GM19035 (cell line): ENCODE results near the gene WDR3.
A peak's percentile ranks its signal among the peaks of the same experiment; 100 is the strongest.
"Not testable (repeated sequence)": the region's sequence is repeated elsewhere in the genome, so short reads cannot be mapped to it uniquely, and the experiment has no call there.

ENCODE experiments used
- ATAC-seq: cut with Tn5 transposase; IDR thresholded peaks from one replicate; pipeline ENCODE4 v1.9.1; 2021; ENCODE audit not compliant: unreplicated experiment

Gene WDR3

GRCh38 chr1:117929343-117930172 is at the start of gene WDR3, which contains the start of gene GDAP2:
TSS of gene WDR3 (plus strand) at chr1:117929739. CDS start at chr1:117933320, 3,581 bp downstream.
TSS of gene GDAP2 (minus strand) at chr1:117929621. CDS start at chr1:117920357, 9,264 bp downstream.
- ATAC-seq: peak; percentile 95

- ATAC-seq: no peak
Observed at GRCh38 chr1:117883616-117884015, 45.9 kb upstream of the WDR3 start.

- ATAC-seq: no peak
Observed at GRCh38 chr1:117886101-117886795, 43.3 kb upstream of the WDR3 start.

GRCh38 chr1:117890452-117890851 is 39.1 kb upstream of the WDR3 start:
- ATAC-seq: no peak

- ATAC-seq: no peak
Observed at GRCh38 chr1:117892512-117892911, 37.0 kb upstream of the WDR3 start.

- no peak for ATAC-seq
Observed at GRCh38 chr1:117894078-117894477, 35.5 kb upstream of the WDR3 start.

GRCh38 chr1:117895482-117896114 is 33.9 kb upstream of the WDR3 start:
- peak; percentile 93 for ATAC-seq

GRCh38 chr1:117897551-117897950 is 32.0 kb upstream of the WDR3 start:
- ATAC-seq: no peak

GRCh38 chr1:117899801-117900200 is 29.7 kb upstream of the WDR3 start:
- ATAC-seq: no peak

GRCh38 chr1:117902944-117903343 is 26.6 kb upstream of the WDR3 start:
- no peak for ATAC-seq

GRCh38 chr1:117904485-117904884 is 25.1 kb upstream of the WDR3 start:
- ATAC-seq: no peak

- no peak for ATAC-seq
Observed at GRCh38 chr1:117905019-117905418, 24.5 kb upstream of the WDR3 start.

- ATAC-seq: no peak
Observed at GRCh38 chr1:117911051-117911450, 18.5 kb upstream of the WDR3 start.

GRCh38 chr1:117919376-117919775 is 10.2 kb upstream of the WDR3 start:
- ATAC-seq: no peak

- ATAC-seq: no peak
Observed at GRCh38 chr1:117921991-117922390, 7.5 kb upstream of the WDR3 start.

GRCh38 chr1:117922717-117923116 is 6.8 kb upstream of the WDR3 start:
- not testable (repeated sequence) for ATAC-seq

GRCh38 chr1:117925981-117926380 is 3.6 kb upstream of the WDR3 start:
- no peak for ATAC-seq

- ATAC-seq: peak; percentile 36
Observed at GRCh38 chr1:117928881-117929342, 627 bp upstream of the WDR3 start.

GRCh38 chr1:117930173-117930447 is 571 bp downstream of the WDR3 start:
- ATAC-seq: no peak

GRCh38 chr1:117930484-117930883 is 945 bp downstream of the WDR3 start:
- ATAC-seq: no peak

- ATAC-seq: no peak
Observed at GRCh38 chr1:117932576-117932975, 3.0 kb downstream of the WDR3 start.

- no peak for ATAC-seq
Observed at GRCh38 chr1:117933769-117934168, 4.2 kb downstream of the WDR3 start.
